ENCODE data around the gene SLBP.

DNA sequence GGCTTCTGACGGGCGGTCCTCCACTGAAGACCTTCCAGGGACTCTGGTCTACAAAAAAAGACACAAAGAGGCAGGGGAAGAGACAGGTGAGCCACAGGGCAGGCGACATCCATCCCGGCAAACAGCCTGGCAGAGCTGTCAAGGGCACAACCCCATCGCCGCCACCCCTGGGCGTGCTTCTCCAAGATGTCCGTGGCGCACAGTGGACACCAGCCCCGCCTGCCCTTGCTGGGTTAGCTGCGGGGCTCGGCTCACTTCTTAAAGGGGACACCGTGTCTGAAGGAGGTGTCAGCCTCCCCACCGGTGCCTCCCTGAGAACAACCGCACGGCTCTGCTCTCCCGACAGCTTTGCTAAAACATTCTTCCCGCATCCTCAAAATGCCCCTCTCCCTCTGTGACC lies 56.4 kb downstream of the SLBP start:
- no peak for TF ChIP-seq GATA2 (IDR thresholded peaks at IDR 0.05; ENCODE audit: low read depth, low read length)
- no peak for TF ChIP-seq GATA3 (IDR thresholded peaks at IDR 0.05; ENCODE audit: low read depth, low read length)

Data from SH-SY5Y (cell line).